RWPE2 (cell line): ENCODE measurements around the gene ZIM2.
A peak's percentile ranks its signal among the peaks of the same experiment; 100 is the strongest.

ENCODE experiments used
- ATAC-seq: fragments of 200-7000 bp; cut with Tn5 transposase; 3 replicates; pipeline ENCODE4 v1.9.1; 2021; ENCODE audit warnings: low read depth
- DNase-seq: peaks from one replicate; pipeline ENCODE4 v3.0.0-alpha.2; 2020; ENCODE audit warnings: low spot score
- H3K27ac ChIP-seq: fragments of 450-650 bp; 2 replicates; pipeline ENCODE4 v1.5.1; 2017; ENCODE audit warnings: mild to moderate bottlenecking; ENCODE audit not compliant: poor library complexity, severe bottlenecking
- H3K27me3 ChIP-seq: fragments of 250-450 bp; sonication (Bioruptor Pico); 2 replicates; pipeline ENCODE4 v1.5.1; 2021; ENCODE audit warnings: mild to moderate bottlenecking, moderate library complexity; ENCODE audit not compliant: insufficient read depth, poor library complexity, severe bottlenecking
- H3K36me3 ChIP-seq: fragments of 250-450 bp; sonication (Bioruptor Pico); 2 replicates; pipeline ENCODE4 v1.5.1; 2020; ENCODE audit warnings: low read depth, mild to moderate bottlenecking, moderate library complexity
- H3K4me1 ChIP-seq: fragments of 250-450 bp; sonication (Bioruptor Pico); 2 replicates; pipeline ENCODE4 v1.5.1; 2021; ENCODE audit warnings: mild to moderate bottlenecking, moderate library complexity; ENCODE audit not compliant: insufficient read depth, poor library complexity, severe bottlenecking
- H3K4me3 ChIP-seq: fragments of 250-450 bp; sonication (Bioruptor Pico); 2 replicates; pipeline ENCODE4 v1.5.1; 2021; ENCODE audit warnings: mild to moderate bottlenecking, moderate library complexity; ENCODE audit not compliant: severe bottlenecking
- H3K9me3 ChIP-seq: fragments of 250-450 bp; sonication (Bioruptor Pico); 2 replicates; pipeline ENCODE4 v1.5.1; 2021; ENCODE audit warnings: mild to moderate bottlenecking, moderate library complexity; ENCODE audit not compliant: severe bottlenecking
- CTCF ChIP-seq: fragments of 450-650 bp; IDR thresholded peaks from one replicate; pipeline ENCODE4 v1.5.1; 2017; ENCODE audit warnings: mild to moderate bottlenecking, moderate library complexity; ENCODE audit not compliant: poor library complexity, severe bottlenecking

Gene ZIM2

GRCh38 chr19:56840451-56841192 lies at the start of gene ZIM2, which contains the start of gene PEG3:
TSS of gene ZIM2 (minus strand) at chr19:56840726. CDS start at chr19:56824277, 16,449 bp downstream.
TSS of gene PEG3 (minus strand) at chr19:56840726. CDS start at chr19:56824655, 16,071 bp downstream.
- H3K9me3 ChIP-seq: peaks cover 7% of the 10 kb centered on the region
- no peaks in the 10 kb centered on the region for H3K36me3 ChIP-seq
- no peaks in the 10 kb centered on the region for H3K27me3 ChIP-seq
- no peak within 1 kb of the TSS for H3K27ac ChIP-seq
- ATAC-seq (no peak), DNase-seq (no peak)
- H3K4me1 ChIP-seq: no peaks in the 10 kb centered on the region
- peak within 1 kb of the TSS; percentile 31 for H3K4me3 ChIP-seq
- no peak for TF ChIP-seq CTCF

- TF ChIP-seq CTCF: no peak
- DNase-seq (no peak), ATAC-seq (no peak)
- H3K27ac ChIP-seq: no peak overlapping the region
- H3K9me3 ChIP-seq: peaks cover 2% of the 10 kb centered on the region
- H3K27me3 ChIP-seq: no peaks in the 10 kb centered on the region
- H3K4me1 ChIP-seq: no peaks in the 10 kb centered on the region
- H3K36me3 ChIP-seq: no peaks in the 10 kb centered on the region
- H3K4me3 ChIP-seq: no peak overlapping the region
Observed at GRCh38 chr19:56885173-56885985, 44.9 kb upstream of the ZIM2 start.

DNA sequence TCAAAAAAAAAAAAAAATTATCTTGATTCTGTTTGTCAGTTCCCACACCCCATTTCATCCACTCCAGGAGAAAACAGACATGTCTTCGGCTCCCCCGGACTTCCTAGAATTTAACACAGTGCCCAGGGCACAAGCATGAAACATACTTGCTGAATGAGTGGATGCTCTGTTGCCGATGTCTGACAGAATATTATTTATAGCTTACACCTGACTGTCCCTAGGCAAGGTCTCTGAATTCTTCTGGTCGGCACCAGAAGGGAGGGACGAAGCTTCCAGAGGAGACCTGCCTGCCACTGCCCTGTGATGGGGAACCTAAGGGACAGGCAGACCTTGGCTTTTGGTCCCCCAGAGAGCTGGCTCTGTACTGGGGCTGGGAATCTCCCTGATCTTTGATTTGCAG lies 43.9 kb upstream of the ZIM2 start:
- no peak overlapping the region for H3K4me3 ChIP-seq
- H3K9me3 ChIP-seq: peaks cover 2% of the 10 kb centered on the region
- H3K27me3 ChIP-seq: no peaks in the 10 kb centered on the region
- no peak for DNase-seq
- H3K36me3 ChIP-seq: no peaks in the 10 kb centered on the region
- H3K4me1 ChIP-seq: no peaks in the 10 kb centered on the region
- TF ChIP-seq CTCF: no peak
- ATAC-seq: no peak
- no peak overlapping the region for H3K27ac ChIP-seq

- DNase-seq (no peak), ATAC-seq (no peak)
- Histone ChIP-seq H3K4me1 (no peaks in the 10 kb centered on the region), H3K27me3 (no peaks in the 10 kb centered on the region), H3K4me3 (no peak overlapping the region), H3K9me3 (peaks cover 3% of the 10 kb centered on the region), H3K36me3 (no peaks in the 10 kb centered on the region), H3K27ac (no peak overlapping the region)
- TF ChIP-seq CTCF: no peak
Observed at GRCh38 chr19:56880592-56881190, 40.2 kb upstream of the ZIM2 start.
